Fibroblast of skin of left quadriceps (primary cell): ENCODE data around the gene RETN.

Experiments used
- DNase-seq, 2 experiments: peaks; one replicate each; pipeline ENCODE4 v3.0.0-alpha.2; 2013; ENCODE audit warnings: low read depth in 2 of 2

RETN gene

DNA sequence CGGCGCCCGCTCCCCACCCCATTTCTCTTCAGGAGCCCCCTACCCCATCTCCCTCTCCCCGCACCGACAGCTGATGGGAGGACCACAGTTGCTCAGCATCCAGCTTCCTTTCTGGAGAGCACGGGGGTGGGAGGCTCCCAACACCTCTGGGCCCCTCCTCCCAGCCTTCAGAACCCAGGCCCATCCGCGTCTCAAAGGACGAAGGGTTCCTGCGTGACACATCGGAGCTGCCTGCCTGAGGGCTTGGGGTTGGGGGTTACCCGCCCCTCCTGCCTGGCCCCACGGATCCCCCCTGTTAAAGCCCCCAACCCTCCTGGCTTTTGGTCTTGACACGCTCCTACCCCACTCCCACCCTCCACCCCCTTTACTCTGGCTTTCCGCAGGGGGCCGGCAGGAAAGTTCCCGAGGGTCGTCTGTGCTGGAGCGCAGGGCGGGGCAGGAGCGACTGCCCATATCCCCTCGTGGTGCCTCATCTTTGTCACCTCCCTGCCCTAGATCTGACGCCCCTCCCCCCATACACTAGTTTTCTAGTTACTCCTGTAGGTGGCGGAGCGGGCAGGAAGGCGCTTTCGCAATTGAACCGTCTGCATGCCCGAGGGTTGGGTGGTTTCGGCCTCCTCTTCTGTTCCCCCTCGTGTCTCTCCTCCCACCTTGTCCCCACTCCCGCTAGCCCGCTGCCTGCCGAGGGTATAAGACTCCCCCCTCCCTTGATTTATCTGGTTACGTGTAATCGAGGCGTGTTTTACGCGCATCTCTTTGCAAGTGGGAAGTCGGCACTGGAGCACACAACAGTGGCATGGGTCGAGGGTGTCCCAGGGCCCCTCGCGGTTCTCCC lies 12.7 kb downstream of the RETN start:
- peak; percentile 51 for DNase-seq

DNA sequence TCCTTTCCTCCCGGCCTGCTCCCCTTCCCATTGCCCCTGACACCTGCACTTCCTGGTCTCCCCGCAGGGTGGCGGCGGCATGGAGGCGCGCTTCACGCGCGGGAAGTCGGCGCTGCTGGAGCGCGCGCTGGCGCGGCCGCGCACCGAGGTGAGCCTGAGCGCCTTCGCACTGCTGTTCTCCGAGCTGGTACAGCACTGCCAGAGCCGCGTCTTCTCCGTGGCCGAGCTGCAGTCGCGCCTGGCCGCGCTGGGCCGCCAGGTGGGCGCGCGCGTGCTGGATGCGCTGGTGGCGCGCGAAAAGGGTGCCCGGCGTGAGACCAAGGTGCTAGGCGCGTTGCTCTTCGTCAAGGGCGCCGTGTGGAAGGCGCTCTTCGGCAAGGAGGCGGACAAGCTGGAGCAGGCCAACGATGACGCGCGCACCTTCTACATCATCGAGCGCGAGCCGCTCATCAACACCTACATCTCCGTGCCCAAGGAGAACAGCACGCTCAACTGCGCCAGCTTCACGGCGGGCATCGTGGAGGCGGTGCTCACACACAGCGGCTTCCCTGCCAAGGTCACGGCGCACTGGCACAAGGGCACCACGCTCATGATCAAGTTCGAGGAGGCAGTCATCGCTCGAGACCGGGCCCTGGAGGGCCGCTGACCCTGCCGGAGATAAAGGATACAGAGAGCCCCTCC lies 13.5 kb downstream of the RETN start:
- DNase-seq: no peak

DNA sequence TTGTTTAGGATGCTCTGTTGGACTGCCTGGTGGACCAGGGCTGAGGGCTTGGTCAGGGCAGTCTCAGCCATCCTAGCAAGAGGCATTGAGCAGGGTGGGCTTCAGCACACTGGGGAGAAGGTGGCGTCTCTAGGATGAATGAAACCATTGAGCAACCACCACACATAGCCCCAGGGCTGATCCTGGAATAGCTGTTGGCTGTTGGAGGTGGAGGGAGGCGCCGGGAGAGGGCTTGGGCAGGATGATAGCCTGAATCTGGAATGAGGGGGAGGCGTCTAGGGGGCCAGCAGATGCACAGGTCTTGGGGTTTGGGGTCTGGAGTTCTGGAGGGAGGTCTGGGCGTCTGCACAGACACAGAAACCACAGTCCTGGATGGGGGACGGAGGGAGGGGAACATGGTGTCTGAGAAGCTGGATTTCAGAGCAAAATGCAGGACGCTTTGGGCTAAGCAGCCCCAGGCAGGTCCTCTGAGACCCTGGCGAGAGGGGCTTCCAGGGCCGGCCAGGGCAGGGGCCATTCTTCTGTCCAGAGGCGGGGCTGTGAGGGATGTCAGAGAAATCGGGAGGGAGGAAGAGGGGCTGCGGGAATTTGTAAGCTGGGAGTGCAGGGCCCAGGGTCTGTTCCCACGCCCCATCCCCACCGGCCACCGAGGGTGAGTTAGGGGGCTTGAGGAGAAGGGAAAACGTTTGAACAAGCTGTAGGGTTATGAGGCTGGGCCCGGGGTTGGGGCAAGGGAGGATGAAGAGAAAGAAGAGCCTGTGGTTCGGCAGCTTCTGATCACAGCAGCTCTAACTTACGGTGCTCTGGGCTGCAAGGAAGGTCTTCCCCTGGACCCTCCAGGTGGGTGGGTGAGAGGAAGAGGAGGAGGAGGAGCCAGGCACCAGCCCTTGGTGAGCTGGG lies 16.9 kb downstream of the RETN start:
- no peak for DNase-seq

DNA sequence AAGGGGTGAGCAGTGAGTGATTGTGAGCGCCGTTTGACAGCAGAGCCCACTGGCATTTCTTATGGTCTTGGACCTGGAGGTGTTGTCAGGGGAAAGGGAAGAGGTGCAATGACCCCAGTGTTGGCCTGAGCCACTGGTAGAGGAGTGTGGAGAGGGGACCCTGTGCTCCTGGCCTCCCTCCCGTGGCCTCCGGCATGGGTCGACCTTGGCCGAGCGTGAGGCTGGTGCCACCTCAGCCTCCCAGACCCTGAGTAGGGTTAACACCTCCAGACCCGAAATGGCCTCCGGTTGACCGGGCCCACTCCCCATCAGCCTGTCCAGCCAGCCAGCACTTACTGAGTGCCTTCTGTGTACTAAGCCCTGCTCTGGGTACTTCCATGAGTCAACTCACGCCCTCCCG lies 18.3 kb downstream of the RETN start:
- DNase-seq: no peak

DNA sequence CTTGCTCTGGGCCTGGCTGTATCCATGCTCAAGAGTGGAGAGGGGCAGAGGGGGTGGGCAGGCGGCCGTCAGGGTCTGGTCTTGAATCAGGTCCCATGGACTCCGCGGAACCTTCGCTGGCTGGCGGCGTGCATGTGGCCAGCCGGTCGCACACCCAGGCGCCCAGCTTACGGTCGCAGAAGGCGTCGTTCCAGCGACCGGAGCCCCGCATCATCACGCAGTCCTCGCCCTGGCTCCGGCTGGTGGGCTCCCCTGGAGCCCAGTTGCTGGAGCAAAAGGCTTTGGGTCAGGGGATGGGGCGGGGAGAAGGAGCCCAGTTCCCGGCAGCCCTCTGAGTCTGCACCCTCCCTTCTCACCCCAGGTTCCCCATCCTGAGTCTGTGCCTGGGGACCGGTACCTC lies 20.3 kb downstream of the RETN start:
- DNase-seq: no peak

DNA sequence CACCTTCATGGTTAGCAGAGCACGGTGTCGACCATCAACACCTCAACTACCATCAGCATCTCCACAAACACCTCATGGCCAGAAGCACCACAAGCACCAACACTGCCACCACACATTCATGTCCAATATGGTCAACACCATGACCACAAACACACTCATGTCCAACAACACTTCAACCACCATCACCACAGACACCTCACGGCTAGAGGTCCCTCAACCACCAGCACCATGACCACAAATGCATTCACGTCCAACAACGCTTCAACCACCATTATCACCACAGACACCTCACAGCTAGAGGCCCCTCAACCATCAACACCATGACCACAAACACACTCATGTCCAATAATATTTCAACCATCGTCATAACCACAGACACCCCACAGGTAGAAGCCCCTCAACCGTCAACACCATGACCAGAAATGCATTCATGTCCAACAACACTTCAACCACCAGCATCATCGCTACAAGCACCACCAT lies 22.0 kb downstream of the RETN start:
- no peak for DNase-seq

DNA sequence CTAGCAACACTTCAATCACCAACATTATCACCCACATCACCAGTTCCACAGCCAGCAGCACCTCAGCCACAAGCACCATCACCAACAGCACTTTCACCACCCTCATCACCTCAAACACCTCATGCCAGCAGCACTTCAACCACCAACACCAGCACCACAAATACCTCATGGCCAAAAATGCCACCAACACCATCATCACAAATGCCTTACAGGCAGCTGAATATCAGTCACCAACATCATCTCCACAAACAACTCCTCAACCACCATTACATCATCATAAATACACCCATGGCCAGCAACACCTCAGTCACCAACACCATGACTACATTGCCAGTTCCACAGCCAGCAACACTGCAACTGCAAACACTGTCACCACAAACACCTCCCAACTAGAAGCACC lies 22.6 kb downstream of the RETN start:
- no peak for DNase-seq

DNA sequence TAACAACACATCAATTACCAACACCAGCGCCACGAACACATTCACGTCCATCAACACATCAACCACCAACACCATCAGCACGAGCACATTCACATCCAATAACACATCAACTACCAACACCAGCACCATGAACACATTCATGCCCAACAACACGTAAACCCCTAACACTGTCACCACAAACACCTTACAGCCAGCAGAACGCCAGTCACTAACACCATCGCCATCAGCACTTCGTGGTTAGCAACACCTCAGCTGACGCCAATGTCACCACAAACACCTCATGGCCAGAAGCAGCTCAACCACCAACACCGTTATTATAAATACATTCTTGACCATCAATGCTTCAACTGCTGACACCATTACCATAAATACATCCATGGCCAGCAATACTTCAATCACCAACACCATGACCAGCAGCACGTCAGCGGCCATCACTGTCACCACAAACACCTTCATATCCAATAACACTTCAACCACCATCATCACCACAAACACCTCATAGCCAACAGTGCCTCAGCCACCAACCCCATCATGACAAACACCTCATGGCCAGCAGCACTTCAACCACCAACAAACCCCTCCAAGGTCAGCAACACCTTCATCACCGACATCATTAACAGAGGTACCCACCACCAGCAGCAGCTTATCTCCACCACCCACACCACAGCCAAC lies 23.7 kb downstream of the RETN start:
- DNase-seq: no peak

DNA sequence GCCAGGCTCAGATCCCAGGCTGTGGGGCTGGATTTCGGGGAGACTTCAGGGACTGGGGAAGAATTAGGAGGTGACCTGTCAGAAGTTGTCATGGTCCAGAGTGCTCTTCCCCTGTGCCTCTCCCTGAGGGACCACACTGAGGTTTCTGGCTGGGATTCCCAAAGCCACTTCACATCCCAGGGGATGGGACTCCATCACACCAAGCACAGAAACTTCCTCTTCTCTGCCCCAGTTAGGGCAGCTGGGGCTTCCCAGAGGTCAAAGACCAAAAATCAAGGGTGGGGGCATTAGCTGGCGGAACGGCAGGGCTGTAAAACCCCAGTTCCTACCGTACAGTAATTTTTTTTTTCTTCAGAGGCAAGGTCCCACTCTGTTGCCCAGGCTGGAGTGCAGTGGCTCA lies 25.6 kb downstream of the RETN start:
- no peak for DNase-seq

DNA sequence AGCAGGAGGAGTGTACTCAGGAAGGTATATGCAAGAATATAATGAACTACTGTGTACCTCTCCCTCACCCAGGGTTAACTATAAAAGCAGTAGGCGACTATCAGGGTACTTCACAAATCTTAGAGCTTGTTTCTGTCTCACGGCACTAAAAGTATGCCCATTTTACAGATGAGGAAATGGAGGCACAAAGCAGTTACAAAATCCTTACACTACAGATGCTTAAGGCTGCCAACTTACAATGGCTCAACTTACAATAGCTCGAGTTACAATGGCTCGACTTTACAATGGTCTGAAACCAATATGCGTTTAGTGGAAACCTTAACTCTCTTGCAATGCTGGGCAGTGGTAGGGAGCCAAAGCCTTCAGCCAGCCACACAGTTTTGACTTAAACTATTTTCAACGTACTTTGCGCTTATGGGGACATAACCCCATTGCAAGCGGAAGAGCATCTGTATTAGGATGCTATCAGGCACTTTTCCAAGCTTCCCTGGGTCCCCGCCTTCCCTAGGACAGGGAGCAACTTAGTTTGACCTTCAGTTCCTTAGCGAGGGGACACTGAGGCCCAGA lies 29.0 kb downstream of the RETN start:
- DNase-seq: no peak

DNA sequence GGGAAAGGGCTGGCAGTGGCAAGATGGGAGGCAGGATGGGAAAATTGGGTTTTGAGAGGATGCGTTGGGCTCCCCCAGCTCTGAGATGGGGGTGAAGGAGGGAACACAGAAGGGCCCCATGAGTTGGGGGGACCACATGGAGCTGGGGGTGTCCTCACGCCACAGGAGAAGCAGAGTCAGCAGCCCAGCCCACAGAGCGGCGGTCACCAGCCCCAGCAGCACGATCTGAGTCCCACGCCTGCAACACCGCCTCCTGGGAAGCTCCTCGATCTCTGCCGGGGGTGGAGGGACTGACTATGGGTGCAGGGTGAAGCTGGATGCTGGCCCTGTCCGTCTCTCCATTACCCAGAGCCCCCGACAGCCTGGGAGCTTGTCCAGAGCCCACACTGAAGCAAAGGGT lies 29.7 kb downstream of the RETN start:
- DNase-seq: no peak

DNA sequence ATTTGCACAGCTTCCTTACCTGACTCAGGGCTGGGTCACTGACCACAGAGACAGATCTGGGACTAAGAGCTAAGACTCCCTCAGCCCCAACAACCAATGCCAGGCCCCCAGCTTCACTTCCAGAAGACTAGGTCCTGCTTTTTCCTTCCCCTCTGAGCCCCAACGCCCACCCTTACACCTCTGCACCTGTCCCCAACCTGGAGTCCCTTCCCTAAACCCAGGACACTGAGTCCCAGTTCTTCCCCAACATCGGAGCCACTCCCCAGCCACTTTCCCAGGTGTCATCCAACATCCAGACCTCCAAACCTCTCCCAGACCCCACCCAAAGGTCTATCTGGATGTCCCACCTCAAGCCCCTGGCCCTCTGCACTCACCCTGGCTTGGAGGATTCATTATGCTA lies 30.2 kb downstream of the RETN start:
- no peak for DNase-seq

DNA sequence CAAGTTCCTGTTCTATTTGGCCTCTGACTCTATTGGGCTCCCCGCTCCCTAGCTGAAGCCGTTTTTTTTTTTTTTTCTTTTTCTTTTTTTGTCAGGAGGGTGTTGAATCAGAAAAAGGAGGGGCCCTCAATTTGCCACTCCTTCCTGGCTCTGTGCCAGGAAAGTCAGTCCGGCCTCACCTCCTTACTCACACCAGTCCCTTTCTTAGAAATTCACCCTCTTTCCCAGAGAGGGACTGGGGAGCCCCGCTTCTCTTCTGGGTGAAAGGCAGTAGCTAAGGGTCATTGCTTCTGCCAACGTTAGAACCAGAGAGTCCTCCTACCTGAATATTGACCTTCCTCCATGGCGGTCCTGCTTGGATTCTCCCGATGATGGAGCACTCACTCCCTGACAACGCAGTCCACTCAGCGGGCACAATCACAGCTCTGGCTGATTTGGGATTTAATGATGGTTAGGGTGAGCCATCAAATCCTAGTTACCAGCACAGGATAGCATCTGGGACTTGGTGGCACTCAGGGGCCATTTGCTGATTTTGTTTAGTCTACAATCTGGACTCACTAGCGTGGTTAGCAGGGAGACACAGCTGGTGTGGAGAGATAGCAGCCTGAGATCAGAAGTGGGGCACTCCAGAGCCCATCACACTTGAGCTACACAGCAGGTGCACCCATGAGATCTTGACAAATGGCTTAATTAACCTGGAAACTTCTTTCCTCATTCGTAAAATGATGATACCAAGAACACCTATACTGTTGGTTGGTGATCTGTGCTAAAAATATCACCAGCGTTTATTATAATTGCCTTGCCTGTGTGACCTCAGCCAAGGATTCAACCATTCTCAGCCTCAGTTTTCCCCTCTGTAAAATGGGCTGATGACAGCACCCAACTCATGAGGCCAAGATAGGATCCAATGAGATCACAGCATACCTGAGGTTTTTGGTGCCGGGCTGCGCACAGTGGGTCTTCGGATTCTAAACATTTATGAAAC lies 30.9 kb downstream of the RETN start:
- DNase-seq: no peak

DNA sequence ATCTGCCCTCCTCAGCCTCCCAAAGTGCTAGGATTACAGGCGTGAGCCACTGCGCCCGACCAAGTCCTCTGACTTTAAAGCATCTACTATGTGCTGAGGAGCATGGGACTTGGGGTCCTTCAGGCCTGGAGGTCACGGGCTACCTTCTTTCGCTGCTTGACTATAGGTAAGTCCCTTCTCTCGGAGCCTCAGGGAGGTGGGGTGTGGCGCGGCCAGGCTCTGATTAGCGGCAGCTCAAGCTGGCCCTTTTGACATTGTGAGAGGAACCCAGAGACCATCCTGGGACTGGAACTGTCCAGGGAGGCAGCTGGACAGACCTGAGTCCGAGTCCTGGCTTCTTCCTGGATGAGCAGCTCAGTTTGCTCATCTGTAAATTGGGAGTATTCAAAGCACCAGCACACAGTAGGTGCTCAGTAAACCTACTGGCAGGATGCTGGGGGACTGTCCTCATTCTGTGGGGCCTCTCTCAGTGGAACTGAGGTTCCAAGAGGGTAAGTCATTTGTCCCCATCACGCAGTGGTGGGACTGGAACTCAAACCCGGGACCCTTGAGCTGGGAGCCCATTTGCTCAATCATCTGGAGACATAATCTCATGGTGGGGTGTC lies 32.3 kb downstream of the RETN start:
- no peak for DNase-seq

DNA sequence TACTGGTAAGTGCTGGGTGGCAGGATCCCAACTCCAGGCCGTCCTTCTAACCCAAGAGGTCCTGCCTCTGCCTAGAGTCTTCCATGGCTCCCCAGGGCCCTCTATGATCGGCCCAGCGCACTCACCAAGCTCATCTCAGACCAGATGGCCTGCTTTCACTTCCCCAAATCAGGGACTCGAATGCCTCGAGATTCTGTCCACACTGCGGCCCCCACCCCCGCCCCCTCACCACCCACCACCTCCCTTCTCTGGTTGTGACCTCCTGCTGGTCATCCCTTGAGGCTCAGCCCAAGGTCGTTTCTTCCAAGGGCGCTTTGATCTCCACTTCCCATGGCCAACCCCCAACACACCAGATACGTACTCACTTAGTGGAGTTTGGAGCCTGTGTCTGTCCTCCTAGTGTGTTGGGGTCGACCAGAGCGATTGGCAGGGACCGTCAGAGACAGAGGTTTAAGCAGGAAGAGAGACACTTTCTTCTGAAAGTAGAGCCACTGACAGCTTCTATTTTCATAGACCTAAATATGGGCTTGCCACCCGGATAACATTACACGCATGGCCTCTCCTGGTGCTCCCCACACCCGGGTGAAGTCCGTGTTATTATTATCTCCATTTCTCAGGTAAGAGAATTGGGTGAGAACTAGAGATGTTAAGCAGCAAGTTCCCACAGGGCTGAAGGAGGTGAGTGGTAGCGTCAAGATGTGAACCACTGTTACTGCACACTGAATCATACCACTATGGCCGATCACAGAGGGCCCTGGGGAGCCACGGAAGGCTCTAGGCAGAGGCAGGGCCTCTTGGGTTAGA lies 33.0 kb downstream of the RETN start, which contains the start of gene FCER2:
FCER2 (minus strand) TSS at position 478 of the 804 bp plus-strand sequence. CDS start 2,371 bp downstream, outside the sequence.
- no peak for DNase-seq

DNA sequence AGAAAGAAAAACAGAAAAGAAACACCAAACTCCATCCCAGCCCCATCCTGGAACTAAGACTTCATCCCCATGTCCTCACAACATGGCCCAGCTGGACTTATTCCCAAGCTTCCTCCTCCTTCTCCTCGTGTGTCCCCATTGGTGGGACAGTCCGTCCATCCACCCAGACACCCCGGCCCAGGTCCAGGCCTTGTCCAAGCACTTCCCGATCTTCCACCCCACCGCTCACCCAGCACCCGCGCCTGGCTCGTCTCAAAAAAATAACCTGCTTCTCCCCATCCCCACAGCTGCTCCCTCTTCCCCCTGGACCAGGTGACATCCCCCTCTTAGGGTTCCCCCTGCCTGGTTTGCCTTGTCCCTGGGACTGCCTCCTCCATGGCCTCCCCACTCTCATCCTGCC lies 34.5 kb downstream of the RETN start:
- DNase-seq: no peak

DNA sequence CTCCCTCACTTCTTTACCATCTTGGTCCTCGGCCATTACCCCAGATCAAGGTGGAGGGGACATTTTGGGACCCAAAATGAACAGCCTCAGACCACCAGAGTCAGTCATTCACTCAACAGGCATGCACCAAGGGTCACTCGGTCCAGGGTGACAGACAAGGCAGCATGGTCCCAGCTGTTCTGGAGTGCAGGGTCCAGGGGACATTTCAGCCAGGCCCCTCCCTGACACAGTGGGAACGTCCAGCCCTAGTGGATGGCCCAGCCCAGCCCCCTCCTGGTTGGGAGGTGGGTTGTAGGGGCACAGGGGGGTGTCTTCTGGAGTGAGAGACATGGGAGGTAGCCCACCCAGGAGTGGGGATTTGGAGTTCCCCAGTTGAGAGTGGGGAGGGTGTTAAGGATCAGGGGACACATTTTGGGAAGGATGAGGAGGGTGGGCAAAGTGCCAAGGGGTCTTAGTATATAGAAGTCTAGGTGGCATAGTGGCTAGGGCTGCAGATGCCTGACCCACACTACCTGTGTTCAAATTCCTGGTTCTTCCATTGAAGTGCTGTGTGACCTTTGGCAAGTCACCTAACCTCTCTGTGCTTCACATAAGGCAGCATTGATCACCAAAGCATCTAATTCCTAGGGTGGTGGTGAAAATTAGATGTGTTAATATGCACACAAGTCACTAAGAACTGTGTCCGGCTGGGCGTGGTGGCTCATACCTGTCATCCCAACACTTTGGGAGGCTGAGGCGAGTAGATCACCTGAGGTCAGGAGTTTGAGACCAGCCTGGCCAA lies 35.6 kb downstream of the RETN start:
- no peak for DNase-seq
